ENCODE measurements around the gene GARIN5B.

DNA sequence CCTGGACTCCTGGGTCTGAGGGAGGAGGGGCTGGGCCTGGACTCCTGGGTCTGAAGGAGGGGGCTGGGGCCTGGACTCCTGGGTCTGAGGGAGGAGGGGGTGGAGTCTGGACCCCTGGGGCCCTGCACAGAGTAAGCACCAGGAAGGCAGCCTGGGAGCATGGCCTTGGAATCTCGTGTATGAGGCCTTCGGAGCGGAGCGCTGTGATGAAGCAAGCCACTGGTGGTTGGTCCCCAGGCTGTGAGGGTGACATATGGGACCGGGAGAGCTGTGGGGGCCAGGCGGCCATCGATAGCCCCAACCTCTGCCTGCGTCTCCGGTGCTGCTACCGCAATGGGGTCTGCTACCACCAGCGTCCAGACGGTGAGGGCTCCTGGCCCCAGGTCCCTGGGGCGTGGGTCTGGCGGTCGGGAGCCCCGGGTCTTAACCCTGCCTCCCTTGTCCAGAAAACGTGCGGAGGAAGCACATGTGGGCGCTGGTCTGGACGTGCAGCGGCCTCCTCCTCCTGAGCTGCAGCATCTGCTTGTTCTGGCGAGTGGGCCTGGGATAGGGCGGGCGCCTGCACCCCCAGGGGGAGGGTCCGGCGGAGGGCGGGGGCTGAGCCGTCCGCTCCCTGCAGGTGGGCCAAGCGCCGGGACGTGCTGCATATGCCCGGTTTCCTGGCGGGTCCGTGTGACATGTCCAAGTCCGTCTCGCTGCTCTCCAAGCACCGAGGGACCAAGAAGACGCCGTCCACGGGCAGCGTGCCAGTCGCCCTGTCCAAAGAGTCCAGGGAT lies 14.5 kb upstream of the GARIN5B start:
- TF ChIP-seq POLR2A (IDR thresholded peaks at IDR 0.05; ENCODE audit: low read depth, low read length) (no peak), TAF1 (IDR thresholded peaks at IDR 0.05; ENCODE audit: borderline replicate concordance, low read depth, low read length) (no peak)

Measured in GM12892 (cell line).